HepG2 (cell line): ENCODE data around the gene MYBPC2. TPM values are rescaled to one million over a fixed set of nuclear protein-coding genes. Genes with fewer than 3 reads are reported as not detected.

Source experiments
- ATAC-seq: fragments of 200-7000 bp; cut with Tn5 transposase; 3 replicates; pipeline ENCODE4 v1.9.1; 2020; ENCODE audit warnings: mild to moderate bottlenecking, moderate library complexity
- BruUV-seq: library from RNA; stranded (reverse); fragments of 400-500 nt; replicated peaks from 2 replicates; lab custom pipeline; 2021; lab: Mats Ljungman, UMichigan
- CTCF ChIA-PET: fragments of 300-600 bp; formaldehyde crosslinking; extraction: SDS; loops from one replicate; lab custom pipeline; 2021; ENCODE audit warnings: low total read pairs, inconsistent platforms, low intra/inter-chr PET ratio; lab: Yijun Ruan, JAX
- POLR2A ChIA-PET: fragments of 350-600 bp; sonication (Branson Sonifier 250); formaldehyde crosslinking; loops from one replicate; lab custom pipeline; 2020; ENCODE audit warnings: antibody characterized with exemption, inconsistent platforms; lab: Yijun Ruan, JAX
- DNase-seq: peaks from one replicate; pipeline ENCODE4 v3.0.0-alpha.2; 2015; ENCODE audit warnings: low spot score
- FAIRE-seq: peaks from 3 replicates; lab custom pipeline; 2011; peaks lifted over from hg19 to GRCh38; lab: Jason Lieb, UNC
- H2AFZ ChIP-seq: one replicate; pipeline ENCODE4 v1.6.1; 2011; ENCODE audit warnings: low read length, inconsistent platforms
- H3K27ac ChIP-seq: fragments of 300-600 bp; 3 replicates; pipeline ENCODE4 v1.8.0; 2011; ENCODE audit warnings: mixed run types, mild to moderate bottlenecking, mixed read lengths, low read length, inconsistent platforms; ENCODE audit not compliant: insufficient read depth; ENCODE audit errors: extremely low read length
- H3K27me3 ChIP-seq, 2 experiments: fragments of 200-600 bp in 1 of 2; 2 replicates in 1 of 2; 3 replicates in 1 of 2; pipeline versions ENCODE4 v1.6.0 to v1.8.0; 2011; ENCODE audit warnings: low read length in 2 of 2, mild to moderate bottlenecking in 2 of 2, moderate library complexity in 2 of 2, inconsistent platforms in 1 of 2; ENCODE audit not compliant: insufficient read depth in 2 of 2, control insufficient read depth in 1 of 2
- H3K36me3 ChIP-seq, 2 experiments: fragments of 200-600 bp in 1 of 2; replicated peaks in 1 of 2; 2 replicates in 1 of 2; 3 replicates in 1 of 2; pipeline versions ENCODE4 v1.5.1 to v1.8.0; 2011; ENCODE audit warnings: low read length in 2 of 2, inconsistent platforms in 1 of 2; ENCODE audit not compliant: insufficient read depth in 2 of 2, control insufficient read depth in 1 of 2
- H3K4me1 ChIP-seq: 2 replicates; pipeline ENCODE4 v1.5.1; 2012; ENCODE audit warnings: low read length, inconsistent platforms; ENCODE audit not compliant: insufficient read depth
- H3K4me2 ChIP-seq: 2 replicates; pipeline ENCODE4 v1.6.0; 2011; ENCODE audit warnings: low read depth, low read length, inconsistent platforms
- H3K4me3 ChIP-seq, 3 experiments: fragments of 200-600 bp in 1 of 3; sonication (generic), shearing (Covaris generic) in 1 of 3; replicated peaks in 1 of 3; 2 replicates each; pipeline ENCODE4 v1.5.1; 2011 to 2016; ENCODE audit warnings: low read length in 3 of 3, inconsistent platforms in 2 of 3, low read depth in 2 of 3, mild to moderate bottlenecking in 2 of 3, control low read depth in 1 of 3, mixed read lengths in 1 of 3; ENCODE audit not compliant: insufficient read depth in 1 of 3
- H3K79me2 ChIP-seq: one replicate; pipeline ENCODE4 v1.6.1; 2011; ENCODE audit warnings: low read length, inconsistent platforms; ENCODE audit not compliant: insufficient read depth
- H3K9ac ChIP-seq: 2 replicates; pipeline ENCODE4 v1.6.0; 2011; ENCODE audit warnings: mild to moderate bottlenecking, low read depth, low read length, inconsistent platforms; ENCODE audit not compliant: insufficient read depth
- H3K9me3 ChIP-seq: 2 replicates; pipeline ENCODE4 v1.5.1; 2012; ENCODE audit warnings: mild to moderate bottlenecking, low read length
- H4K20me1 ChIP-seq: 2 replicates; pipeline ENCODE4 v1.6.0; 2011; ENCODE audit warnings: inconsistent platforms, mild to moderate bottlenecking, low read length, moderate library complexity; ENCODE audit not compliant: insufficient read depth
- IRF2 ChIP-seq: IDR thresholded peaks from 2 replicates; pipeline ENCODE4 v1.6.1; 2018; ENCODE audit warnings: missing genetic modification reagents, missing compliant biosample characterization
- NCOA1 ChIP-seq: sonication (generic); formaldehyde crosslinking; IDR thresholded peaks from 2 replicates; pipeline ENCODE4 v1.9.0; 2021; ENCODE audit warnings: missing genetic modification reagents
- SP5 ChIP-seq: IDR thresholded peaks from 2 replicates; pipeline ENCODE4 v1.6.1; 2016; ENCODE audit warnings: low read depth, borderline replicate concordance
- TEAD2 ChIP-seq: sonication (generic); formaldehyde crosslinking; IDR thresholded peaks from 2 replicates; pipeline ENCODE4 v1.9.0; 2021; ENCODE audit warnings: missing genetic modification reagents
- ZNF547 ChIP-seq: sonication (generic); formaldehyde crosslinking; IDR thresholded peaks from 2 replicates; pipeline ENCODE4 v1.5.1; 2020; ENCODE audit warnings: mild to moderate bottlenecking, missing genetic modification reagents
- WGBS: methylation state at CpG from one replicate; pipeline ENCODE4 v1.1.6; 2017; ENCODE audit warnings: low lambda C conversion rate; 5-methylcytosine and 5-hydroxymethylcytosine counted together
- in situ Hi-C: cut with HindIII; loops from 2 replicates; pipeline ENCODE4 v1.10.0; 2017; ENCODE audit warnings: low pct_unique_long_range_greater_than_20kb; ENCODE audit not compliant: extremely low pct_ligation_motif_present
- intact Hi-C: fragments of 100-400 bp; cut with micrococcal nuclease; formaldehyde crosslinking; loops from one replicate; pipeline ENCODE4 v1.10.0; 2022; ENCODE audit not compliant: unreplicated experiment
- polyA plus RNA-seq, 8 experiments: library from polyadenylated mRNA; depleted of rRNA in 3 of 8; stranded (reverse) in 7 of 8; unstranded in 1 of 8; fragments of >200 nt; fragmentation: Illumina TruSeq in 4 of 8; extraction: Trizol in 4 of 8; gene quantifications; 2 replicates each; pipeline versions ENCODE4 v1.2.1 to v1.2.3, GENCODE V29; 2011 to 2016; ENCODE audit warnings: low read depth in 4 of 8, missing spikeins in 1 of 8, mixed read lengths in 1 of 8; ENCODE audit not compliant: insufficient read depth in 1 of 8
- total RNA-seq, 5 experiments: library from RNA; depleted of rRNA; stranded (reverse); fragments of >200 nt; fragmentation: Illumina TruSeq; extraction: Trizol; gene quantifications; 2 replicates each; pipeline ENCODE4 v1.2.3, GENCODE V29; 2016; ENCODE audit warnings: low read depth in 1 of 5
- TF ChIP-seq, protein P1 (sequence below): sonication (generic); formaldehyde crosslinking; IDR thresholded peaks from 2 replicates; pipeline ENCODE4 v1.4.0; 2020; ENCODE audit warnings: mild to moderate bottlenecking, missing genetic modification reagents
- TF ChIP-seq, protein P2 (sequence below): sonication (generic); formaldehyde crosslinking; IDR thresholded peaks from 2 replicates; pipeline ENCODE4 v1.8.0; 2022; ENCODE audit warnings: mild to moderate bottlenecking, missing genetic modification reagents; ENCODE audit not compliant: insufficient replicate concordance

MYBPC2 gene
- total and polyA plus RNA-seq, 2 of the 13 experiments (the other 11 are each of a cell fraction or from before 2014, with no cell fraction given) = not detected

- Histone ChIP-seq H3K4me2 (no peak overlapping the region), H3K9me3 (no peaks in the 10 kb centered on the region), H2AFZ (no peak overlapping the region), H3K4me1 (peaks cover 35% of the 10 kb centered on the region), H3K4me3 (no peak overlapping the region), H4K20me1 (no peaks in the 10 kb centered on the region), H3K9ac (no peak overlapping the region), H3K27ac (no peak overlapping the region), H3K36me3 (no peaks in the 10 kb centered on the region), H3K79me2 (no peaks in the 10 kb centered on the region), H3K27me3 (no peaks in the 10 kb centered on the region)
- ChIA-PET CTCF (no interaction called here), POLR2A (no interaction called here)
- ATAC-seq (no peak), DNase-seq (no peak), FAIRE-seq (no peak)
- no TSS peak for BruUV-seq
- WGBS = 55% methylated on average over 18 of the region's 18 CpGs
- in situ Hi-C loops = loop anchor here (10.0 kb wide), 1 partner anchor 93 kb away; the partner anchor contains the start of gene NR1H2
- TF ChIP-seq, protein P1, sequence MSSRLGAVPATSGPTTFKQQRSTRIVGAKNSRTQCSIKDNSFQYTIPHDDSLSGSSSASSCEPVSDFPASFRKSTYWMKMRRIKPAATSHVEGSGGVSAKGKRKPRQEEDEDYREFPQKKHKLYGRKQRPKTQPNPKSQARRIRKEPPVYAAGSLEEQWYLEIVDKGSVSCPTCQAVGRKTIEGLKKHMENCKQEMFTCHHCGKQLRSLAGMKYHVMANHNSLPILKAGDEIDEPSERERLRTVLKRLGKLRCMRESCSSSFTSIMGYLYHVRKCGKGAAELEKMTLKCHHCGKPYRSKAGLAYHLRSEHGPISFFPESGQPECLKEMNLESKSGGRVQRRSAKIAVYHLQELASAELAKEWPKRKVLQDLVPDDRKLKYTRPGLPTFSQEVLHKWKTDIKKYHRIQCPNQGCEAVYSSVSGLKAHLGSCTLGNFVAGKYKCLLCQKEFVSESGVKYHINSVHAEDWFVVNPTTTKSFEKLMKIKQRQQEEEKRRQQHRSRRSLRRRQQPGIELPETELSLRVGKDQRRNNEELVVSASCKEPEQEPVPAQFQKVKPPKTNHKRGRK = no peak
- TF ChIP-seq ZNF547 (CRISPR knock-in tag) (no peak), IRF2 (CRISPR knock-in tag) (no peak), SP5 (CRISPR knock-in tag) (no peak), TEAD2 (CRISPR knock-in tag) (no peak), NCOA1 (CRISPR knock-in tag) (no peak)
- TF ChIP-seq, protein P2, sequence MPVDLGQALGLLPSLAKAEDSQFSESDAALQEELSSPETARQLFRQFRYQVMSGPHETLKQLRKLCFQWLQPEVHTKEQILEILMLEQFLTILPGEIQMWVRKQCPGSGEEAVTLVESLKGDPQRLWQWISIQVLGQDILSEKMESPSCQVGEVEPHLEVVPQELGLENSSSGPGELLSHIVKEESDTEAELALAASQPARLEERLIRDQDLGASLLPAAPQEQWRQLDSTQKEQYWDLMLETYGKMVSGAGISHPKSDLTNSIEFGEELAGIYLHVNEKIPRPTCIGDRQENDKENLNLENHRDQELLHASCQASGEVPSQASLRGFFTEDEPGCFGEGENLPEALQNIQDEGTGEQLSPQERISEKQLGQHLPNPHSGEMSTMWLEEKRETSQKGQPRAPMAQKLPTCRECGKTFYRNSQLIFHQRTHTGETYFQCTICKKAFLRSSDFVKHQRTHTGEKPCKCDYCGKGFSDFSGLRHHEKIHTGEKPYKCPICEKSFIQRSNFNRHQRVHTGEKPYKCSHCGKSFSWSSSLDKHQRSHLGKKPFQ (CRISPR knock-in tag) = no peak
- intact Hi-C loops = no loop called here
These were observed 34.9 kb downstream of the MYBPC2 start for GRCh38 chr19:50467566-50467965.
